GM12872 (cell line): ENCODE data around the gene ZNF202.

Experiments used
- CTCF ChIP-seq: IDR thresholded peaks from 3 replicates; pipeline ENCODE4 v1.5.1; 2011; ENCODE audit warnings: low read depth, mild to moderate bottlenecking, low read length, moderate library complexity; ENCODE audit not compliant: insufficient read depth

The ZNF202 gene

GRCh38 chr11:123682696-123683410 lies 58.6 kb downstream of the ZNF202 start:
- no peak for TF ChIP-seq CTCF

DNA sequence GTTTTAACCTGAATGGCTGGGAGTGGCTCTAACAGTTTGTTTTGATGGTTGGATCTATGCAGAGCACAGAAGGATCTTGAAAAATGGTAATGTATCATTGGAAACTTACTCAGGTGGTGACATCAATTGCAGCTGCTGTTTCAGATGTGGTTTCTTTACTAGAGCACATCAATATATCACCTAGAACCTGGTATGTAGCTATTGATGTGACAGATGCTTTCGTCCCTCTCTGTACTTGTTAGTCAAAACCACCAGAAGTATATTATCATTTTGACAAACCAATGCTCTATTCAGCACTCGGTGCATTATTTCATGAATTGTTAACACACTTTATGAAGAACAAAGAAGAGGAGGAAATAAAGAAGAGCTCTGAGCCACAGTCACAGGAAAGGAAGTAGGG lies 60.4 kb downstream of the ZNF202 start:
- no peak for TF ChIP-seq CTCF

DNA sequence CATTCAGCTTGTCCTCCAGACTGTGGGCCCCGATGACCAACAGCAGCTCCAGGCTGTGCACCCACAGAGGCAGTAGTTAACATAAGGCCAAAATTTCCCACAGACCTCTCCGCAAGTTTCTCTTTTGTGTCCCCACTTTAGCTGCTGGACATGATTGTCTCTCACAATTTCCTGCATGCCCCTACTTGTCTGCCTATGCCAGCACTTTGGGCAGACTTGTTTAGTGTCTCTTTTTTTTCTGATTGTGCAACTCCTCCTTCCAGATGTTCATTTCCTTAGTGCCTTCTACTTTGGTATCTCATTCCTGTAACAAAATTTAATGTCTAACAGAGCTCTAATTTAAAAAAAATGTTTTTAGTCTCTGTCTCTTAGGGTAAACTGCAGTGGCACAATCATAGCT lies 63.2 kb downstream of the ZNF202 start:
- no peak for TF ChIP-seq CTCF

- no peak for TF ChIP-seq CTCF
Observed at GRCh38 chr11:123677510-123677909, 64.0 kb downstream of the ZNF202 start.

- TF ChIP-seq CTCF, result no peak
Observed at GRCh38 chr11:123674297-123674696, 67.2 kb downstream of the ZNF202 start.
